ENCODE measurements around the gene STPG4.
"Not testable (repeated sequence)": the region's sequence is repeated elsewhere in the genome, so short reads cannot be mapped to it uniquely, and the experiment has no call there.

The STPG4 gene

DNA sequence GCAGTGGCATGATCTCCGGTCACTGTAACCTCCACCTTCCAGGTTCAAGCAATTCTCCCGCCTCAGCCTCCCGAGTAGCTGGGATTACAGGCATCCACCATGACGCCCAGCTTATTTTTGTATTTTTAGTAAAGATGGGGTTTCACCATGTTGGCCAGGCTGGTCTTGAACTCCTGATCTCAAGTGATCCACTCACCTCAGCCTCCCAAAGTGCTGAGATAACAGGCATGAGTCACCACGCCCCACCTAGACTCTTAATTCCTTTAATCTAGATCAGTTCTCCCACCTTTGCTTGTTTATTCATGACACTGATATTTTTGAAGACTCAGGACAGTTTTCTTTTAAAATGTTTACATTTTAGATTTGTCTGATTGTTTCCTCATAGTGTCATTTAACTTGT is 30.0 kb upstream of the STPG4 start:
- H3K36me3 Mint-ChIP-seq (ENCODE audit: low read depth): not testable (repeated sequence)

DNA sequence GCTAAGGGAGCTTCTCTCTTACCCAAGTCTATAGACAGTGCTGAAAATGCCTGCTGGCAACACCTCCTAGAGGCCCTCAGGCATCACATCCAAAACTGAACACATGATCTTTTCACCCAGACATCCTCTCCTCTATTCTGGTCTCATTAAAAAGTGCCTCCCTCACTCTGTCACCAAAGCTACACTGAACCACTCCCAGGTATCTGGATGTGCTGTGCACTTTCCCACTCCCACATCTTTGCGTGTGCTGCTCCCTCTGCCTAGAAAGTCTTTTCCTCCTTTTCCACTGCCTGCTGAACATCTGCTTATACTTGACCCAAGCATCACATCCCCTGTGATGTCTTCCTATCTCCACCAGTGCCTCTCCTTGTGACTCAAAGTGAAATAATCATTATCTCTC is 26.1 kb upstream of the STPG4 start:
- H3K36me3 Mint-ChIP-seq (ENCODE audit: low read depth): peaks cover 2% of the 10 kb centered on the region
- no peak for DNase-seq (ENCODE audit: low spot score)
- H3K4me3 Mint-ChIP-seq: no peak overlapping the region
- no peak overlapping the region for H3K27ac Mint-ChIP-seq
- peaks cover 32% of the 10 kb centered on the region for H3K27me3 Mint-ChIP-seq (ENCODE audit: low read depth)
- H3K4me1 Mint-ChIP-seq (ENCODE audit: low read depth): peaks cover 17% of the 10 kb centered on the region
- no peaks in the 10 kb centered on the region for H3K9me3 Mint-ChIP-seq

More for the DNA sequence above, 30.0 kb upstream of the STPG4 start:
- DNase-seq (ENCODE audit: low spot score); H3K4me1 Mint-ChIP-seq (ENCODE audit: low read depth); H3K4me3 Mint-ChIP-seq; H3K9me3 Mint-ChIP-seq; H3K27ac Mint-ChIP-seq: not testable (repeated sequence)
- peaks cover 38% of the 10 kb centered on the region for H3K27me3 Mint-ChIP-seq (ENCODE audit: low read depth)

DNA sequence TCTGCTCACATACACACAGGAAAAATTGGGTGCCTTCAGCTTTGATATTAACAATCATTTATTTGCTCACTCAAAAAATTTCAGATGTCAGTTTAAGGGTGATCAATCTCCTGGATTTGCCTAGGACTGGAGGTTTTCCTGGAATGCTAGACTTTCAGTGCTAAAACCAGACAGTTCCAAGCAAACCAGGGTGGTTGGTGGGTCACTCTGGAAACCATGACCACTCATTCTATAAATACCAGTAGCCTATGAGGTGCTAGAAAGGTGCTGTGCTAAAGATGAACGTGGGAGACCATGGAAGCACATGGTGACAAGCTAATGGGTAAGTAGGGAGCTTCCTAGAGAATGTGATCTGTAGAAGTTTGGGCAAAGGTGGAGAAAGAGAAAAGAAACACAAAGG is 25.4 kb upstream of the STPG4 start:
- Mint-ChIP-seq H3K4me3 (no peak overlapping the region), H3K27ac (no peak overlapping the region), H3K27me3 (ENCODE audit: low read depth) (peaks cover 28% of the 10 kb centered on the region), H3K9me3 (no peaks in the 10 kb centered on the region), H3K36me3 (ENCODE audit: low read depth) (peaks cover 5% of the 10 kb centered on the region), H3K4me1 (ENCODE audit: low read depth) (peaks cover 17% of the 10 kb centered on the region)
- DNase-seq (ENCODE audit: low spot score): no peak

DNA sequence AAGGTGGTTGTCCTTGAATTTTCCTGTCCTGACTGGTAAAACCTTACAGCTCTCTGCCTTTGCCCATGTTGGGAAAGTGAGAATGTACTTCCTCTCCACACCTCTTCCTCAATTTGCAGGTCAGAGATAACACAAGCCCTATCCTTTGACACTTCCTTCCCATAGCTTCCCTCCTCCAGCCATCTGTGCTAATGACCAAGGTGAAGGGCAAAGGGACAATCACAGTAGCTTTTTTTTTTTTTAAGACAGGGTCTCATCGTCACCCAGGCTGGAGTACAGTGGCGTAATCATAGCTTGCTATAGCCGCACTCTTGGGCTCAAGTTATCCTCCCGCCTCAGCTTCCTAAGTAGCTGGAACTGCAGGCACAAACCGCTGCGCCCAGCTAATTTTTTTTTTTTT is 24.3 kb upstream of the STPG4 start:
- no peak overlapping the region for H3K4me3 Mint-ChIP-seq
- DNase-seq (ENCODE audit: low spot score): no peak
- no peak overlapping the region for H3K27ac Mint-ChIP-seq
- H3K36me3 Mint-ChIP-seq (ENCODE audit: low read depth): peaks cover 14% of the 10 kb centered on the region
- no peaks in the 10 kb centered on the region for H3K9me3 Mint-ChIP-seq
- peaks cover 23% of the 10 kb centered on the region for H3K27me3 Mint-ChIP-seq (ENCODE audit: low read depth)
- peaks cover 17% of the 10 kb centered on the region for H3K4me1 Mint-ChIP-seq (ENCODE audit: low read depth)

DNA sequence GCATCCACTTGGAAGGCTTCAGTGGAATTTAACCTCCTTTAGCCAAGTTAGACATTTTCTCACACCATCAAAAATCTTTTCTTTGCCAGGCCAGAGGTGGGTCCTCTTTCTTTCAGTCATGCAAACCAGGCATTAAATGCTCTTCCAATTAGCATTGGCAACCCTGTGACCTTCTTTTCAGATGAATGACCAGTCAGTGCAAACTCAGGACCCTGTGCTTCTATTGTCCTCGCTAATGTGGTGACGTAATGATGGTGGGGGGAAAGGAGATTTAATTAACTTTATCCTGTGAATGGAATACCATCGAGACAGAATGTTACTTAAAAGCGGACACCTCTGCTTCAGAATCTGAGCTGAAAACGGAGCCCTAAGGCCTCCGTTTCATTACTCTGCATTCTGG is 23.2 kb upstream of the STPG4 start:
- H3K4me3 Mint-ChIP-seq: no peak overlapping the region
- no peaks in the 10 kb centered on the region for H3K9me3 Mint-ChIP-seq
- H3K36me3 Mint-ChIP-seq (ENCODE audit: low read depth): peaks cover 18% of the 10 kb centered on the region
- no peak overlapping the region for H3K27ac Mint-ChIP-seq
- peaks cover 23% of the 10 kb centered on the region for H3K27me3 Mint-ChIP-seq (ENCODE audit: low read depth)
- peaks cover 26% of the 10 kb centered on the region for H3K4me1 Mint-ChIP-seq (ENCODE audit: low read depth)
- no peak for DNase-seq (ENCODE audit: low spot score)

DNA sequence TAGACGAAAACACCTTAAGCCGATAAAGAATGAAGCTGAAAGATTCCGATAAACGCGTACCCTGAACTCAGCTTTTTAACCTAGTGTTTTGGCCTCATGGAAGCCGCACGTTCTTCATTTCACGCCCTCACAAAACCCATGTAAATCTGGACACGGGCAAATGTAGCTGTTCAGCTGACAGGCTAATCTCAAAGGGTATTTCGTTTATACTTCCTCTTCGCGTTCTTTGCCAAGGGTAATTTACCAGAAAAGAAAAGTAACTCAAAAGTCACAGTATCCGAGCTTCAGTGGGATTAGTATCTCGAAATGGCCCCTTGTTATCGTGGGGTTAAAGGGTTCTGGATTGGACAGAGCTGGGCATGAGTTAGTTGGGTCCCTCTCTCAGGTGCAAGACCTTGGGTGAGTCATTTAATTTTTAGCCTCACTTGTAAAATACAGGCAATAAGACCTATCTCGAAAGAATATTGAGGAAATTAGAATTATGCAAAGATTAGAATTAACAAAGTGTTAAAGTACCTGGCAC is 22.0 kb upstream of the STPG4 start:
- Mint-ChIP-seq H3K4me3 (peak overlapping the region; percentile 99), H3K27me3 (ENCODE audit: low read depth) (peaks cover 15% of the 10 kb centered on the region), H3K36me3 (ENCODE audit: low read depth) (peaks cover 28% of the 10 kb centered on the region), H3K27ac (peak overlapping the region; percentile 100), H3K4me1 (ENCODE audit: low read depth) (peaks cover 34% of the 10 kb centered on the region), H3K9me3 (no peaks in the 10 kb centered on the region)
- no peak for DNase-seq (ENCODE audit: low spot score)

DNA sequence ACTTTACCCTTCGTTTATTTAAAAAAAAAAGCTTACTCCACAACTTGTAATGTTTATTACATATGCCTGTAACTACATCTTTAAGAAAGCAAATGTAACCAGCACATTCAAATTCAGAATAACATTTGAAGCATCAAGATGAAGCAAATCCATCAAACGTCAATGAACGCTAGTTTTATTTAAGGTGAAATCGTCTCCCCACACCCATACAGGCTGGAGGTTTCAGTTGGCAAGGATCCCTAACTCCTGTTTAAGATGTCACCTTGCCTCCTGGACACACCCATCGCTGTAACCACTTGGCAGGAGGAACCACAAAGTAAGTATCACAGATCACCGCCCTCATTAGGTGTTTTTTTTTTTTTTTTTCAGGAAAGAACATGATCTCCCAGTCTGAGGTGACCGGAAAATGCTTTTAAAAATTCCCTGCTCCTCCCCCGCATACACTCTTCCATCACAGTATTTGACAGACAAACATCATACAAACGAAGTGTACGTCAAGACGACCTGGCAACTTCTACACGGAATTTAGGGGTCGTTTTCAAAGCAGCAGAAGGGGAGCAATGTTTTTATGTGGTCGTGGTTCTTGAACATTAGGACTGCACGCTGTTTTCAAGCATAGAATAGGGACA is 19.7 kb upstream of the STPG4 start:
- Mint-ChIP-seq H3K36me3 (ENCODE audit: low read depth) (peaks cover 43% of the 10 kb centered on the region), H3K27ac (peak overlapping the region; percentile 94), H3K4me1 (ENCODE audit: low read depth) (peaks cover 46% of the 10 kb centered on the region), H3K27me3 (ENCODE audit: low read depth) (peaks cover 9% of the 10 kb centered on the region), H3K4me3 (peak overlapping the region; percentile 98), H3K9me3 (no peaks in the 10 kb centered on the region)
- peak; percentile 19 for DNase-seq (ENCODE audit: low spot score)

DNA sequence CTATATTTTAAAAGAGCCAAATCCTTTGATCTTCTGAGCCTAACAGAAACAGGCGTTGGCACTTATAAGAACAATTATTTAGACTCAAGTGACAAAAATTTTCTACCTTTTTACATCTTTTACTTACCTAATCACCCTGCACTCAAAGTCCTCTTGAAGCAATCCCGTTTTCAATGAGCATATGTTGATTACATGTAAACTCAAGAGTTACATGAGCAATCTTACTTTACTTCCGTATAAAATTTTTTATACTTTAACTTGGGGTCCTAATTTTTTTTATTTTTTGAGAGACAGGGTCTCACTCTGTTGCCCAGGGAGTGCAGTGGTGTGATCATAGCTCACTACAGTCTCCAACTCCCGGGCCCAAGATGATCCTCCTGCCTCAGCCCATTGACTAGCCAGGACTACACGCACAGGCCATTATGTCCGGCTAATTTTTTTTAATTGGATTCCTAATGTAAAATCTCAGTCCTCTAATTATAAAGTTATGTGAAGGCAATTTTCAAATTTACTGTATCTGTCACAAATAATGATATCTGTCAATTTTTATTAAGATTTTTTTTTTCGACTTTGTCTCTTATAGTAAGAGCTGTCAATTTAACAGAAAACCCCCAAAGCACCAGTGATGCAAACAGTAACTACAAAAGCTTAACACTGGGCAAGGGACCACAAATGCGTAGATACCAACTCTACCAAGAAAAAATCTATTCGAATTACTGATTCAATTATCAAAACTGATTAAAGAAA is 19.1 kb upstream of the STPG4 start:
- Mint-ChIP-seq H3K27ac (peak overlapping the region; percentile 94), H3K4me1 (ENCODE audit: low read depth) (peaks cover 45% of the 10 kb centered on the region), H3K4me3 (peak overlapping the region; percentile 98), H3K36me3 (ENCODE audit: low read depth) (peaks cover 47% of the 10 kb centered on the region), H3K27me3 (ENCODE audit: low read depth) (peaks cover 9% of the 10 kb centered on the region), H3K9me3 (no peaks in the 10 kb centered on the region)
- no peak for DNase-seq (ENCODE audit: low spot score)

DNA sequence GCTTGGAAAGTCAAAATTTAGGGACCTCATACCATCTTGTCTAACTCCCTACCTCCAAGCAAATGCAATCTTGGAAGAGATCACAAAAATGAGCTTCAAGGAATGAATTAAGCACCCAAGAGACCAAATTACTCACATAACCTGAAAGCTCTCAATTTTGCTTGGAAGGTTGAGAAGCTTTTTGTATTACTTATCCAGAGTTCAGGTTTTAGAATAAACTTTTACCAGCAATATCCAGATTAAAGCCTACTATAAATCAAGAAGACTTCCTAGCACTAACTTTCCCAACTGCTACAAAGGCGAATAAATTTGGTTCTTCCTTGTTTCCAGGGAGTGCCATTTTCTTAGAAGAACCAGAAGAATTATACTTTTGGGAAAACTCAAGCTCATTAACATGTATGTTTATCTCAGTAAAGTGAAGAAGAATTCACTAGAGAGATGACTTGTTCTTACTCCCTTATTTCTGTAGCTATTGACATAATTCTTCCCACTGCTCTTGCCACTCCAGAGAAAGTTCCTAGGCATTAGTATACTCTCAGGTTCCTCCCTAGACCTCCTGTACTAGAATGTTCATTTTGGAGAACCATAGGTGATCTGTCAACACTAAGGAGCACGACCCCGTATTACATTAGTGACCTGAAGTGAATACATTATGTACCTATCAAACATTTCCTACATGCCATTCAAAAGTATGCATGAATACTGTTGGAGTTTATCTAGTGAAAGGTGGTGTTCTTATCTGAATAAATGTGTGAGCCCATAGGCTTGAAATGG is 18.0 kb upstream of the STPG4 start:
- Mint-ChIP-seq H3K4me1 (ENCODE audit: low read depth) (peaks cover 48% of the 10 kb centered on the region), H3K27ac (peak overlapping the region; percentile 55), H3K27me3 (ENCODE audit: low read depth) (peaks cover 9% of the 10 kb centered on the region), H3K9me3 (no peaks in the 10 kb centered on the region), H3K4me3 (peak overlapping the region; percentile 98), H3K36me3 (ENCODE audit: low read depth) (peaks cover 56% of the 10 kb centered on the region)
- DNase-seq (ENCODE audit: low spot score): no peak

DNA sequence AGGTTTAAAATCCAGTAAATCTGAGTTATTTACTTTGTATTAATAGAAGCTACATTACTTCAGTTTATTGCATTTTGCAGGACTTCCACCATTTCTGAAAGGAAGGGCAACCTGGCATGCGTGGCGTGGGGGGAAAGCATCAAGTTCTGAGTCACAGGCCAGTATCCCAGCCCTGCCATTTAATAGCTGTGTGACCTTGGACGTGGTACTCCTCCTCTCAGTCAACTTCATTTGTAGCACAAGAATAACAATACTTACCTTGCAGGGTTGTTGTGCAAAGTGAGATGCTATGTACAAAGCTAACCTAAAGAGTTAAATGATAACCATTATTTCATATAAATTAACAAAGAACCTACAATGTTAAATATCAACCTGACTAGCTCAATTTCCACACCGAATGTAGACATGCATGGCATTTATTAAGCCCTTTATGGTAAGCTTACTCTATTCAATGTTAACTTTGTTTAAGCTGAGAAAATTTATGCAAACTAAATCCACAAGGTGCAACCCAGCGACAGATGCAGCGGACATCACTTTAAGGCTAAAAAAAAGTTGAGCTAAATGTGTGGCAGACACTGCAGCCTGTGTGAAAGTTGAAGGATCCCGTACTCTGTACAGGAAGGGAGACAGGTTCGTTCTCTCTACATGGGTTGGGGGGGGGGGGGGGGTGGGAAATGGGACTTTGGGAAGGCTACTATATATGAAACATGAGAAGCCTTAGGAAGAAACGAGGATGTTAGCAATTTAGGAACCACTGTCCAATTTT is 17.2 kb upstream of the STPG4 start:
- Mint-ChIP-seq H3K4me1 (ENCODE audit: low read depth) (peaks cover 46% of the 10 kb centered on the region), H3K36me3 (ENCODE audit: low read depth) (peaks cover 58% of the 10 kb centered on the region), H3K27ac (no peak overlapping the region), H3K4me3 (peak overlapping the region; percentile 98), H3K9me3 (no peaks in the 10 kb centered on the region), H3K27me3 (ENCODE audit: low read depth) (peaks cover 7% of the 10 kb centered on the region)
- DNase-seq (ENCODE audit: low spot score): no peak

DNA sequence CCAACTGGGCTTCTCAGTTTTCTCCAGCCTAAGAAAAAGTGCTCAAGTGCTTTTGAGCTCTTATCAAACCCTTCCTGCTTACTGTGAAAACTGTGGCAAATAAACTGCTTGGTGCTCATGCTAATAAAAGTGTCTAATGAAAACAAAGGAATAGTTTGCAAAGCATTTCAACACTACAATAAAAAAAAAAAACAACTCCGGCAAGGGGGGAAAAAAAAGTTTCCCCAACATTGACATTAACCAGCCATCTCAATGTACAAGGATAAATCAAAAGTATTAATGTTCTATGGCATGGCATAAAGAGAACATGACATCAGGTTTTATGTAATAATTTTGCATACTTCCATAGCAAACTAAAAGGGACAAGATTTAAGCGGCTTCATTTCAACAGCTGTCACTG is 14.7 kb upstream of the STPG4 start:
- peaks cover 50% of the 10 kb centered on the region for H3K4me1 Mint-ChIP-seq (ENCODE audit: low read depth)

DNA sequence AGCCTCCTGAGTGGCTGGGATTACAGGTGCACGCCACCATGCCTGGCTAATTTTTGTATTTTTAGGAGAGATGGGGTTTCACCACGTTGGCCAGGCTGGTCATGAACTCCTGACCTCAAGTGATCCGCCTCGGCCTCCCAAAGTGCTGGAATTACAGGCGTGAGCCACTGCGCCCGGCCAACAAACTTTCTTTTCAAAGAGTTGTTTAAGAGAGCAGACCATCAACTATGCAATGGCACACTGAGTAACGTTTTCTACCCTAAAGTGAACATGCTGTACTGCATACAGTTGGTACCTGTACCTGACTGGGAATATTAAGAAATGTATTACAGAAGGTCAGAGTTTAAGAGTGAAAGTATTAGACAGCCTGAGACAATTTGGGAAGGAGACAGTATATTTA is 13.8 kb upstream of the STPG4 start:
- not testable (repeated sequence) for H3K27ac Mint-ChIP-seq; H3K4me3 Mint-ChIP-seq; H3K9me3 Mint-ChIP-seq; DNase-seq (ENCODE audit: low spot score); H3K27me3 Mint-ChIP-seq (ENCODE audit: low read depth)
- Mint-ChIP-seq H3K36me3 (ENCODE audit: low read depth) (peaks cover 58% of the 10 kb centered on the region), H3K4me1 (ENCODE audit: low read depth) (peaks cover 47% of the 10 kb centered on the region)

More for the DNA sequence above, 14.7 kb upstream of the STPG4 start:
- Mint-ChIP-seq H3K27ac (no peak overlapping the region), H3K36me3 (ENCODE audit: low read depth) (peaks cover 56% of the 10 kb centered on the region), H3K27me3 (ENCODE audit: low read depth) (no peaks in the 10 kb centered on the region), H3K4me3 (no peak overlapping the region), H3K9me3 (no peaks in the 10 kb centered on the region)
- no peak for DNase-seq (ENCODE audit: low spot score)

DNA sequence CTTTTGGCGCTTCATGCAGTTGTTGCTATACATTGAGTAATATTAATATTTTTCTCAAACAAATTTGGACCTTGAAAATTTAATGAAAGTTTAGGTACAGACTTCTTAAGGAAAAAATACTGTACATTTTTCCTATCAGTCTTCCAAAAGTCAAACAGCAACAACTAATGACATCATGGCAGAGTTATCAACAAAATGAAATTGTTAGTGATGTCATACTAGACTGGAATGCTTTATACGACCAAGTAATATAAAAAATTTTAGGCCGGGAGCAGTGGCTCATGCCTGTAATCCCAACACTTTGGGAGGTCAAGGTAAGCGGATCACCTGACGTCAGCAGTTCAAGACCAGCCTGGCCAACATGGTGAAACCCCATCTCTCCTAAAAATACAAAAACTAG is 12.0 kb upstream of the STPG4 start:
- peaks cover 42% of the 10 kb centered on the region for H3K4me1 Mint-ChIP-seq (ENCODE audit: low read depth)
- no peak overlapping the region for H3K4me3 Mint-ChIP-seq
- H3K9me3 Mint-ChIP-seq: no peaks in the 10 kb centered on the region
- DNase-seq (ENCODE audit: low spot score): no peak
- H3K27ac Mint-ChIP-seq: no peak overlapping the region
- no peaks in the 10 kb centered on the region for H3K27me3 Mint-ChIP-seq (ENCODE audit: low read depth)
- peaks cover 55% of the 10 kb centered on the region for H3K36me3 Mint-ChIP-seq (ENCODE audit: low read depth)

All from T-helper 2 cell treated with Interferon-gamma antibody and Interleukin-4, amounts not matched to agents 5 μg/mL and 100 μg/mL, for 36 hours (primary cell).